NOMO-1 (cell line): ENCODE data around the gene ANKMY1.
A peak's percentile ranks its signal among the peaks of the same experiment; 100 is the strongest.

Experiments used
- DNase-seq, 2 experiments: peaks; one replicate each; lab custom pipeline; 2025; ENCODE audit not compliant: unreplicated experiment in 2 of 2; lab: John Stamatoyannopoulos, UW

ANKMY1 gene

GRCh38 chr2:240595381-240596079, 37.7 kb upstream of the ANKMY1 start:
- peak; percentile 31 to 57 for DNase-seq

- DNase-seq: no peak
Measured at GRCh38 chr2:240594511-240595380, 37.0 kb upstream of the ANKMY1 start.

GRCh38 chr2:240593703-240594451, 36.1 kb upstream of the ANKMY1 start:
- DNase-seq: no peak

- no peak for DNase-seq
Measured at GRCh38 chr2:240593026-240593702, 35.4 kb upstream of the ANKMY1 start.

GRCh38 chr2:240591784-240592183, 34.0 kb upstream of the ANKMY1 start:
- DNase-seq: no peak

GRCh38 chr2:240591226-240591625, 33.4 kb upstream of the ANKMY1 start:
- no peak for DNase-seq

GRCh38 chr2:240590681-240591111, 32.9 kb upstream of the ANKMY1 start:
- DNase-seq: no peak

- no peak for DNase-seq
Measured at GRCh38 chr2:240589850-240590525, 32.2 kb upstream of the ANKMY1 start.

GRCh38 chr2:240589375-240589774, 31.6 kb upstream of the ANKMY1 start:
- no peak for DNase-seq

GRCh38 chr2:240588669-240589068, 30.9 kb upstream of the ANKMY1 start:
- DNase-seq: no peak

- no peak for DNase-seq
Measured at GRCh38 chr2:240588006-240588655, 30.3 kb upstream of the ANKMY1 start.

- peak; percentile 43 to 59 for DNase-seq
Measured at GRCh38 chr2:240586919-240587800, 29.4 kb upstream of the ANKMY1 start.

GRCh38 chr2:240586198-240586918, 28.6 kb upstream of the ANKMY1 start, which contains the start of gene CAPN10:
CAPN10 (plus strand) TSS chr2:240586734; CDS start chr2:240586912, 178 bp downstream.
- peak; percentile 91 to 96 for DNase-seq

- DNase-seq: no peak
Measured at GRCh38 chr2:240585681-240586197, 28.0 kb upstream of the ANKMY1 start.

GRCh38 chr2:240585101-240585500, 27.3 kb upstream of the ANKMY1 start:
- no peak for DNase-seq

- DNase-seq: peak; percentile 89
Measured at GRCh38 chr2:240584486-240585031, 26.8 kb upstream of the ANKMY1 start.

GRCh38 chr2:240583774-240584173, 26.0 kb upstream of the ANKMY1 start:
- DNase-seq: no peak
